DMS79 (cell line): Measurements from ENCODE around the gene RNF135.
A peak's percentile ranks its signal among the peaks of the same experiment; 100 is the strongest.
"Not testable (repeated sequence)": the region's sequence is repeated elsewhere in the genome, so short reads cannot be mapped to it uniquely, and the experiment has no call there.

Source experiments
- DNase-seq: peaks from one replicate; lab custom pipeline; 2025; lab: John Stamatoyannopoulos, UW

RNF135 gene, protein sequence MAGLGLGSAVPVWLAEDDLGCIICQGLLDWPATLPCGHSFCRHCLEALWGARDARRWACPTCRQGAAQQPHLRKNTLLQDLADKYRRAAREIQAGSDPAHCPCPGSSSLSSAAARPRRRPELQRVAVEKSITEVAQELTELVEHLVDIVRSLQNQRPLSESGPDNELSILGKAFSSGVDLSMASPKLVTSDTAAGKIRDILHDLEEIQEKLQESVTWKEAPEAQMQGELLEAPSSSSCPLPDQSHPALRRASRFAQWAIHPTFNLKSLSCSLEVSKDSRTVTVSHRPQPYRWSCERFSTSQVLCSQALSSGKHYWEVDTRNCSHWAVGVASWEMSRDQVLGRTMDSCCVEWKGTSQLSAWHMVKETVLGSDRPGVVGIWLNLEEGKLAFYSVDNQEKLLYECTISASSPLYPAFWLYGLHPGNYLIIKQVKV

DNA sequence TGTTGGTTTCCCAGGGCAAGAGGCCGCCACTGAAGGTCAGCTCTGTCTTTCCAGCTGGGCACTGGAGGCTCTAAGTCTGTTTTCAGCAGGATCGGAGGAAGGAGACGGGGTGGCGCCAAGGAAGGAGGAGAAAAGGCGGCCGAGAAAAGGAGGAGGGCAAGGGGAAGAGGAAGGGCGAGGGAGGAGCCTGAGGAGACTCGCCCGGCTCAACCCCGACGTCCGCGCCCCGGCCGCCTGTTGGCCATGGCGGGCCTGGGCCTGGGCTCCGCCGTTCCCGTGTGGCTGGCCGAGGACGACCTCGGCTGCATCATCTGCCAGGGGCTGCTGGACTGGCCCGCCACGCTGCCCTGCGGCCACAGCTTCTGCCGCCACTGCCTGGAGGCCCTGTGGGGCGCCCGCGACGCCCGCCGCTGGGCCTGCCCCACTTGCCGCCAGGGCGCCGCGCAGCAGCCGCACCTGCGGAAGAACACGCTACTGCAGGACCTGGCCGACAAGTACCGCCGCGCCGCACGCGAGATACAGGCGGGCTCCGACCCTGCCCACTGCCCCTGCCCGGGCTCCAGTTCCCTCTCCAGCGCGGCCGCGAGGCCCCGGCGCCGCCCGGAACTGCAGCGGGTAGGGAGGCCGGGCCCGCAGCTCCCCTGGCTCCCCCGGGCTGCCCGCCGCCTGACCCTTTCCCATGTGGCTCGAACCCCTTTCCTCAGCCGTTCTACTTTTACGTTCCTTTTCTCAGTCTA lies at the start of gene RNF135:
Gene RNF135, plus strand, starts transcription at position 209 of the 737 bp plus-strand sequence. Its CDS starts 35 bp downstream, at position 244.
- peak; percentile 73 for DNase-seq

DNA sequence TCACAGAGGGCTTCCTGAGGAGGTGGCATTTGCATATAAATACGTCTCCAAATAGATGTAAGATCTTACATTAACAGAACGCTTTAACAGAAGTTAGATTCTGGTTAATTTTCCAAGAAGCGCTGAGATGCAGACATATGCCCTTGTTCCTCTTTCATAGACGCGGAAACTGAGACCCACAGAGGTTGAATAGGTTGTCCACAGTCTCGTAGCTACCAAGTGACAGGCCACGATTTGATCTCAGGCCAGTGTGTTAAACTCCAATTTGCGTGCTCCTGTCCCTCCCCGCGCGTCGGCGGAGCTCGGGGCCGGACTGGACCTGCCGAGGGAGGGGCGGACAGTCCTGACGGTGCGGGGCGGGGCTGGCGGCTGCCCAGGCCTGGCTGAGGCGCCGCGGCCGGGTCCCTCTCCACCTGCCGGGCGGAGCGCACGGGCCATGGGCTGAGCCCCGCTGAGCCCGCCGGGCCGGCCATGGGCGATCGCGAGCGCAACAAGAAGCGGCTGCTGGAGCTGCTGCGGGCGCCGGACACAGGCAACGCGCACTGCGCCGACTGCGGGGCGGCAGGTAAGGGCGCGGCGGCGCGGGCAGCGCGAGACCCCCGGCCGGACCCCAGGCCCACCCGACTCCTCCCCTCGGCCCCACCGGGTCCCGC lies 49.2 kb upstream of the RNF135 start, which contains the start of gene ADAP2:
Gene ADAP2, plus strand, starts transcription at position 402 of the 653 bp plus-strand sequence. Its CDS starts 70 bp downstream, at position 472.
- no peak for DNase-seq

- no peak for DNase-seq
Observed at GRCh38 chr17:30922235-30923030, 48.4 kb upstream of the RNF135 start.

DNA sequence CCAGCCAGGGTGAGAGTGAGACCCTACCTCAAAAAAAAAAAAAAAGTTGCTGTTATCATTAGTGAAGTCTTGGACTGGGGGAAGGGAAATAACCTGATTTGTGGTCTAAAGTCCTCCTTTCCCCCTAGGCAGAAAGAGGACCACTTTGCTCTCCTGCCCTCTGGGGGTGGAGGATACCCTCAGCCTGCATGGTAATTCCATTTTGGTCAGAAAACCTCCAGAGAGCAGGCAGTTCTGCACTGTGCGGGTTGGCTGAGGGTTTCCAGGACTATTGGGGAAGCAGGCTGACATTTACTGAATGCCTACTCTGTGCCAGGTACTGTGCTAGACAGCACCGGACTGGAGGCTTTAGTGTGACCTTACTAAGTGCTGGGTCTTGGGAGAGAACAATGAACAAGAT lies 46.5 kb upstream of the RNF135 start:
- DNase-seq, result no peak

- no peak for DNase-seq
Observed at GRCh38 chr17:30926516-30926915, 44.3 kb upstream of the RNF135 start.

GRCh38 chr17:30927756-30928155 lies 43.1 kb upstream of the RNF135 start:
- no peak for DNase-seq

DNA sequence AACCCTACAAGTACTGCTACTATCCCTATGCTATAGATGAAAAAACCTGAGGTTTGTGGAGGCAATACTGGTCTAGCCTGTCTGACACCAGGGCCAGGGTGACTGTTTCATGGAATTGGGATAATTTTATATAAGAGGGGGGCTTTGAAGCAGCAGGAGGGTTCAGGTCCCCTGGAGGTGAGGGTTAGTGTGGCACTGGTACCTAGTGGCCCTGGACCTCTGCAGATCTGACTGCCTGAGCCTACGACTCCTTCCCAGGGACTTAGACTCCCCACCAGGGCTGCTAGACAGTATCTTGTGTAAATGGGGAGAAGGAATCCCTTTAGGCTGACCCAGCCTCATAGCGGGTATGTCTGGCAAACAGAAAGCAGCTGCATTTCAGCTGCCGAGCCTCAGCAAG lies 42.3 kb upstream of the RNF135 start:
- no peak for DNase-seq

- no peak for DNase-seq
Observed at GRCh38 chr17:30929081-30929633, 41.7 kb upstream of the RNF135 start.

- not testable (repeated sequence) for DNase-seq
Observed at GRCh38 chr17:30929861-30930260, 41.0 kb upstream of the RNF135 start.

DNA sequence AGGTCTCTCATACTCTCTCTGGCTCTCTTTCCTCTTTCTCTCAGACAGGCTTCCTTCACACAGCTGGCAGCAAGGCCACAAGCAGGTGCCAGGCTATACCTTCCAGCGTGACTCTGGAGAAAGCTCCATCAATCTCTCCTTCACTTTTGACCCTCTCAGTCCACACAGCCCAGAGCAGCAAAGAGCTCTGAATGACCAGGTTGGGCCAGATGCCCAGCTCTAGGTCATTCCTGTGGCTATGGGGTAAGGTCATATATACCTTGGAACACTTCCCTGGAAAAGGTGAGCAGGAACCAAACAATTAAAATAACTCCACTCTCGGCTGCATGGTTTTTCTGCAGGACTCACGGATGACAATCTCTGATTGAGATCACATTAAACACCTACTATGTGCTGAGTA lies 40.3 kb upstream of the RNF135 start:
- DNase-seq, result no peak

GRCh38 chr17:30931582-30931981 lies 39.3 kb upstream of the RNF135 start:
- DNase-seq, result not testable (repeated sequence)

- no peak for DNase-seq
Observed at GRCh38 chr17:30933966-30934365, 36.9 kb upstream of the RNF135 start.

- no peak for DNase-seq
Observed at GRCh38 chr17:30939051-30939689, 31.7 kb upstream of the RNF135 start.

DNA sequence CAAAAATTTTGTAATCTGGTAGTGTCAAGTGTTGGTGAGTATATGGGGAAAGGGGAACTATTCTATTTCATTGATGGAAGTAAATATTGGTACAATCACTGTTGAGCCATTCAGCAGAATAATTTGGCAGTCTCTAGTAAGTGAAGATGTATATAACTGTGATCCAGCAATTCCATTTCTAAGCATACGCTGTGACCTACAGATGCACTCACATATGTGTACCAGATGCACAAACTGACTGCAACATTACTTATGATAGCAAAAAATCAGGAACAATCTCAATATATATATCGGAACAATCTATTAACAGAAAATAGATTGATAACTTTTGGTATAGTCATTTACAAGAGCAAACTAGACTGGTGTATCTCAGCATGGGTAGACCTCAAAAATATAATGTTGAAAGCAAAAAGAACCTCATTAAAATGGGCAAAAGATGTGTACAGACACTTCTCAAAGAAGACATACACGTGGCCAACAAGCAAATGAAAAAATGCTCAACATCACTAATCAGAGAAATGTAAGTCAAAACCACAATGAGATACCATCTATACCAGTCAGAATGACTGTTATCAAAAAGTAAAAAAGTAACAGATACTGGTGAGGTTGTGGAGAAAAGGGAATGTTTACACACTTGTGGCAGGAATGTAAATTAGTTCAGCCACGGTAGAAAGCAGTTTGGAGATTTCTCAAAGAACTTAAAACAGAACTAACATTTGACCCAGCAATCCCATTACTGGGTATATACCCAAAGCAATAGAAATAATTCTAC lies 28.3 kb upstream of the RNF135 start:
- DNase-seq, result no peak

DNA sequence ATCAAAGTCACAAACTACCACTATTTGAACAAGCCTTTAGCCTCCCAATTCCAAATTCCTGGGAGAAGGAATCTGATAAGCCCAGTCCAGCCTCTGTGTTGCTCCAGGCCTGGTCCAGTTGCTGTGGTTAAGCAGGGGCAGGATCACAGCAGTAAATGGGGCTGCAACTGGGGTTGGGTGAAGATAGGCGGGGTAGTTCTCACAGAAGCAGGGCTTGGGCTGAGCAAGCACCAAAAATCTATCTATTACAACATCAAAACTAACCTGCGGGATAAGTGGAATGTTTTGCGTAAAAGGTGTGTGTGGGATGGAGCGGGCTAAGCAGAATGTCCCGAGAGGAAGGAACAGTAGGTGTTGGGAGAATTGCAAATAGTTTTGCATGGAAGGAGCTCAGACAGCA lies 23.0 kb upstream of the RNF135 start:
- no peak for DNase-seq

- DNase-seq, result no peak
Observed at GRCh38 chr17:30950189-30950588, 20.6 kb upstream of the RNF135 start.

GRCh38 chr17:30950669-30951399 lies 20.0 kb upstream of the RNF135 start:
- DNase-seq, result no peak

DNA sequence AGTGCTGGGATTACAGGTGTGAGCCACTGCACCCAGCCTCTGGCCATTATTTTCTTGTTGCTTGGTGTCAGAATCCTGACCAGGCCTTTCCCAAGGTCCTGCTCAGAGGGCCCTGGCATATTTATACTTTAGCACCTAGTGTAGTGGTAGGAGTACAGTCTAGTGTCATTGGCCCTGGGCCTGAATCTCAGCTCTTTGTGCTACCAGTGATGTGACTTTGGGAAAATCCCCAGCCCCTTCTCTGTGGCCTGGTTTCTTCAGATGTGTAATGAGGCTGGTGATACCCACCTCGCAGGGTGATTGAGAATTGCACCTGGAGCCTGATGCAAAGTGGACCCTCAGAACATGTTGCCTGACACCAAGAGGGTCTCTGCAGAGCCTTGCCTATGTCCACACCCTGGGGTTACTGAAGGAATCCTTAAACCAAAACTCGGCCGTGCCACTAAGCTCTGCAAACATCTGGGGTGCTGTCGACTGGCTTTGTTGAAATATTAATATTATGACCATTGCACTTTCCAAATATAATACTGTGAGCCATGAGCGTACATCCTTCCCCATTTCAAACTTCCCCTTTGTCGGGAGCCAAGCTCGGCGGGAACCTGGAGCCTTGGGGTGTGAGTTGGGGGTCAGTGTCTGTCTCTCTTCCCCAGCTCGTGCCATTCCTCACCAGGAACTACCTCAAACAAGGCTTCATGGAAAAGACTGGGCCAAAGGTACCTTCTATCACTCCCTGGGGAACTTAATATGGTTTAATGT lies 18.0 kb upstream of the RNF135 start:
- no peak for DNase-seq
